ENCODE measurements around the gene NAV3. TPM values are rescaled to one million over a fixed set of nuclear protein-coding genes. Genes with fewer than 3 reads are reported as not detected.

NAV3 gene
- total and polyA plus RNA-seq, 2 of the 4 experiments (the other 2 are of a cell fraction) = 25.5 to 106 TPM

DNA sequence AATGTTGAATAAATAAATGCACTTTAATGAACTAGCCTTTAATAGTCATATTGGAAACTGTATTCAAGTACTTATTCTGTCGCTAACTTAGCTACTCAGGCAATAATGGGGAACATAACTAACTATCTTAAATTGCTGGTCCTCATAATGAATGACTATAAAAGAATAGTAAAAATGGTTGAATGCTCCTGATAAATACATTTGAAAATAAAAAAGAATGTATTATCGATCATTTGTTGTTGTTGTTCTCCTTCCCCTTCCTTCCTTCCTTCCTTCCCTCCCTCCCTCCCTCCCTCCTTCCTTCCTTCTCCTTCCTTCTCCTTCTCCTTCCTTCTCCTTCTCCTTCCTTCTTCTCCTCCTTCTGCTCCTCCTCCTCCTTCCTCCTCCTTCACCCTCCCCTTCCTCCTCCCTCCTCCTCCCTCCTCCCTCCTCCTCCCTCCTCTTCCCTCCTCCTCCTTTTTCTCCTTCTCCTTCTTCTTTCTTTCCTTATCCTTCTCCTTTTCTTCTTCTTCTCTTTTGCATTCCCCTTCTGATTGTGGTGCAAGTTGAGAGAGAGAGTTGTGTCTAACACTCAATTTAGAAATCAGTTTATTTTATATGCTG lies 133.0 kb downstream of the NAV3 start:
- in situ Hi-C loops (cut with MboI; ENCODE audit: low sequenced_read_pairs) = no loop called here
- Histone ChIP-seq H3K56ac (ENCODE audit: extremely low read depth, insufficient read depth, low read length) (no peak overlapping the region), H3K36me3 (ENCODE audit: control insufficient read depth, insufficient read depth, low read length) (peaks cover 2% of the 10 kb centered on the region; the same call in 1 of the 2 replicates), H2AFZ (replicated peaks; ENCODE audit: low read length, poor library complexity) (no peak overlapping the region), H2AK5ac (ENCODE audit: low read depth, low read length) (no peak overlapping the region), H4K91ac (ENCODE audit: insufficient read depth, low read depth, low read length) (no peak overlapping the region), H3K4ac (ENCODE audit: low read depth, low read length) (no peak overlapping the region), H3K9ac (ENCODE audit: low read depth, low read length) (no peak overlapping the region), H2BK15ac (ENCODE audit: low read depth, low read length) (no peak overlapping the region), H3K4me3 (ENCODE audit: insufficient read depth, low read depth, low read length) (no peak overlapping the region), H3K9me3 (ENCODE audit: control insufficient read depth, insufficient read depth, low read length) (no peaks in the 10 kb centered on the region), H4K8ac (ENCODE audit: low read depth in 2 of 2, low read length in 2 of 2) (no peak overlapping the region), H2BK120ac (ENCODE audit: low read depth, low read length) (no peak overlapping the region), H3K23ac (ENCODE audit: low read depth, low read length) (no peak overlapping the region), H3K4me2 (ENCODE audit: low read depth, low read length) (no peak overlapping the region), H3K27me3 (ENCODE audit: control insufficient read depth, insufficient read depth, low read length) (no peaks in the 10 kb centered on the region), H2AK9ac (replicated peaks; ENCODE audit: low read depth, low read length, poor library complexity) (no peak overlapping the region), H2BK20ac (ENCODE audit: low read depth, low read length) (no peak overlapping the region), H3K27ac (ENCODE audit: insufficient read depth, low read length) (no peak overlapping the region), H3K79me1 (ENCODE audit: low read depth in 1 of 2, low read length in 2 of 2) (peaks cover 14 to 21% of the 10 kb centered on the region in 2 experiments), H2BK5ac (ENCODE audit: low read depth, low read length, poor library complexity, severe bottlenecking) (peak overlapping the region; percentile 36), H4K5ac (ENCODE audit: low read depth, low read length) (no peak overlapping the region), H3K18ac (ENCODE audit: low read depth, low read length) (no peak overlapping the region), H3K14ac (replicated peaks; ENCODE audit: low read depth, low read length) (no peak overlapping the region), H3K4me1 (ENCODE audit: control insufficient read depth, insufficient read depth, low read length) (peaks cover 5% of the 10 kb centered on the region; the same call in 1 of the 2 replicates), H3K9me1 (ENCODE audit: insufficient read depth, low read length) (0 out of 2 replicates have a peak, but pooled peaks cover 2% of the 10 kb centered on the region), H4K20me1 (ENCODE audit: insufficient read depth, low read length) (no peaks in the 10 kb centered on the region)
- TF ChIP-seq RCOR1 (IDR thresholded peaks at IDR 0.05; ENCODE audit: insufficient replicate concordance, low read length) = no peak
- no peak for TF ChIP-seq RFX5 (IDR thresholded peaks at IDR 0.05; ENCODE audit: low read depth, low read length)
- dilution Hi-C loops (cut with HindIII; ENCODE audit: low sequenced_read_pairs, unreplicated experiment) = no loop called here
- CTCF ChIA-PET = no interaction called here
- POLR2A ChIA-PET (ENCODE audit: unreplicated experiment) = no interaction called here
- ATAC-seq (ENCODE audit: low read depth) (no peak), DNase-seq (no peak)
- no CpG with 5 or more reads among the region's 2 CpGs for WGBS, 2 experiments (ENCODE audit: extremely low coverage in 2 of 2, insufficient read length in 1 of 2)
- intact Hi-C loops (cut with micrococcal nuclease) = no loop called here
- no TSS peak for BruUV-seq (replicated peaks)

Measured in IMR-90 (cell line).